HepG2 (cell line): Measurements from ENCODE around the gene RNF14. TPM values are rescaled to one million over a fixed set of nuclear protein-coding genes. Genes with fewer than 3 reads are reported as not detected.
A peak's percentile ranks its signal among the peaks of the same experiment; 100 is the strongest.

Experiments used
- AGO2 ChIP-seq: fragments of 200-400 bp; formaldehyde crosslinking; optimal IDR thresholded peaks from 2 replicates; pipeline ENCODE3; 2017; ENCODE audit warnings: mild to moderate bottlenecking, low read depth, low read length, moderate library complexity
- CCDC6 ChIP-seq: sonication (generic); formaldehyde crosslinking; IDR thresholded peaks from 2 replicates; pipeline ENCODE4 v1.8.1; 2022; ENCODE audit warnings: mild to moderate bottlenecking, missing genetic modification reagents, moderate library complexity
- CHD2 ChIP-seq: IDR thresholded peaks from 2 replicates; pipeline ENCODE4 v1.6.1; 2011; ENCODE audit warnings: low read depth, low read length, improper control_type of control experiment
- GATA4 ChIP-seq: sonication (generic); IDR thresholded peaks from 2 replicates; pipeline ENCODE4 v1.6.1; 2016; ENCODE audit warnings: antibody characterized with exemption, low read depth, borderline replicate concordance
- GZF1 ChIP-seq: sonication (generic); formaldehyde crosslinking; IDR thresholded peaks from 2 replicates; pipeline ENCODE4 v1.5.1; 2020; ENCODE audit warnings: mild to moderate bottlenecking, missing genetic modification reagents
- HCFC1 ChIP-seq: fragments of 150-350 bp; IDR thresholded peaks from 2 replicates; pipeline ENCODE4 v1.6.1; 2014; ENCODE audit warnings: low read depth, low read length
- HMGXB3 ChIP-seq: sonication (generic); formaldehyde crosslinking; IDR thresholded peaks from 2 replicates; pipeline ENCODE4 v1.4.0; 2020; ENCODE audit warnings: missing genetic modification reagents, borderline replicate concordance
- JUNB ChIP-seq: sonication (generic); formaldehyde crosslinking; IDR thresholded peaks from 2 replicates; pipeline ENCODE4 v1.8.0; 2022; ENCODE audit warnings: missing genetic modification reagents, mild to moderate bottlenecking, borderline replicate concordance
- NFATC3 ChIP-seq: sonication (generic); formaldehyde crosslinking; IDR thresholded peaks from 2 replicates; pipeline ENCODE4 v1.5.1; 2020; ENCODE audit warnings: mild to moderate bottlenecking, missing genetic modification reagents
- NFIB ChIP-seq: sonication (generic); formaldehyde crosslinking; IDR thresholded peaks from 2 replicates; pipeline ENCODE4 v1.9.0; 2021; ENCODE audit warnings: missing genetic modification reagents, mild to moderate bottlenecking, borderline replicate concordance
- RCOR2 ChIP-seq: IDR thresholded peaks from 2 replicates; pipeline ENCODE4 v1.6.1; 2016; ENCODE audit warnings: missing biosample characterization, missing genetic modification reagents
- RFX1 ChIP-seq: fragments of 450-650 bp; IDR thresholded peaks from 2 replicates; pipeline ENCODE4 v1.6.1; 2017
- SALL1 ChIP-seq: sonication (generic); formaldehyde crosslinking; IDR thresholded peaks from 2 replicates; pipeline ENCODE4 v1.8.0; 2022; ENCODE audit warnings: mild to moderate bottlenecking, missing genetic modification reagents
- ZBTB37 ChIP-seq: sonication (generic); formaldehyde crosslinking; IDR thresholded peaks from 2 replicates; pipeline ENCODE4 v1.4.0; 2020; ENCODE audit warnings: mild to moderate bottlenecking, missing genetic modification reagents
- ZFP1 ChIP-seq: IDR thresholded peaks from 2 replicates; pipeline ENCODE4 v1.6.1; 2016
- ZNF280D ChIP-seq: sonication (generic); formaldehyde crosslinking; IDR thresholded peaks from 2 replicates; pipeline ENCODE4 v1.5.1; 2020; ENCODE audit warnings: mild to moderate bottlenecking, missing genetic modification reagents
- ZNF331 ChIP-seq: sonication (generic); formaldehyde crosslinking; IDR thresholded peaks from 2 replicates; pipeline ENCODE4 v1.4.0; 2020; ENCODE audit warnings: missing genetic modification reagents
- ZNF501 ChIP-seq: sonication (generic); formaldehyde crosslinking; IDR thresholded peaks from 2 replicates; pipeline ENCODE4 v1.5.1; 2020; ENCODE audit warnings: mild to moderate bottlenecking, moderate library complexity, missing genetic modification reagents
- ZNF704 ChIP-seq: sonication (generic); formaldehyde crosslinking; IDR thresholded peaks from 2 replicates; pipeline ENCODE4 v1.8.1; 2023; ENCODE audit warnings: mild to moderate bottlenecking, inconsistent platforms, moderate library complexity, missing genetic modification reagents, borderline replicate concordance
- ZNF709 ChIP-seq: sonication (generic); formaldehyde crosslinking; IDR thresholded peaks from 2 replicates; pipeline ENCODE4 v1.5.0; 2020; ENCODE audit warnings: mild to moderate bottlenecking, missing genetic modification reagents
- ZSCAN12 ChIP-seq: sonication (generic); formaldehyde crosslinking; IDR thresholded peaks from 2 replicates; pipeline ENCODE4 v1.9.0; 2021; ENCODE audit warnings: mild to moderate bottlenecking, missing genetic modification reagents
- polyA plus RNA-seq, 8 experiments: library from polyadenylated mRNA; depleted of rRNA in 3 of 8; stranded (reverse) in 7 of 8; unstranded in 1 of 8; fragments of >200 nt; fragmentation: Illumina TruSeq in 4 of 8; extraction: Trizol in 4 of 8; gene quantifications; 2 replicates each; pipeline versions ENCODE4 v1.2.1 to v1.2.3, GENCODE V29; 2011 to 2016; ENCODE audit warnings: low read depth in 4 of 8, missing spikeins in 1 of 8, mixed read lengths in 1 of 8; ENCODE audit not compliant: insufficient read depth in 1 of 8
- total RNA-seq, 5 experiments: library from RNA; depleted of rRNA; stranded (reverse); fragments of >200 nt; fragmentation: Illumina TruSeq; extraction: Trizol; gene quantifications; 2 replicates each; pipeline ENCODE4 v1.2.3, GENCODE V29; 2016; ENCODE audit warnings: low read depth in 1 of 5

Gene RNF14
- total and polyA plus RNA-seq, 2 of the 13 experiments (the other 11 are each of a cell fraction or from before 2014, with no cell fraction given): 11.3 to 28.1 TPM

GRCh38 chr5:141968914-141969608, at the start of gene RNF14 (continued):
- TF ChIP-seq AGO2 (peak; percentile 33), SALL1 (CRISPR knock-in tag) (peak; percentile 89), ZNF331 (CRISPR knock-in tag) (peak; percentile 78; the same call in 1 of the 2 replicates), NFATC3 (CRISPR knock-in tag) (no peak), JUNB (CRISPR knock-in tag) (no peak), CHD2 (no peak; the same call in 1 of the 2 replicates), ZNF280D (CRISPR knock-in tag) (no peak), RFX1 (no peak), RCOR2 (CRISPR knock-in tag) (no peak), GATA4 (no peak), ZFP1 (no peak), HMGXB3 (CRISPR knock-in tag) (no peak), ZBTB37 (CRISPR knock-in tag) (0 out of 2 replicates have a peak, but pooled peaks have one; percentile 40), ZNF704 (CRISPR knock-in tag) (peak; percentile 88; the same call in 1 of the 2 replicates), GZF1 (CRISPR knock-in tag) (no peak), CCDC6 (CRISPR knock-in tag) (peak; percentile 85; the same call in 1 of the 2 replicates), ZSCAN12 (CRISPR knock-in tag) (no peak), NFIB (no peak), ZNF709 (CRISPR knock-in tag) (peak; percentile 81; the same call in 1 of the 2 replicates), HCFC1 (no peak), ZNF501 (peak; percentile 98)
